GM12878 (cell line): Measurements from ENCODE around the gene PTBP1.

Experiments used
- CEBPB ChIP-seq, 2 experiments: fragments of 150-350 bp in 1 of 2; IDR thresholded peaks; 2 replicates each; pipeline ENCODE4 v1.6.1; 2012 to 2014; ENCODE audit warnings: low read depth in 2 of 2, low read length in 2 of 2, borderline replicate concordance in 1 of 2, inconsistent platforms in 1 of 2
- EED ChIP-seq: sonication (generic); IDR thresholded peaks from 2 replicates; pipeline ENCODE4 v1.6.1; 2016; ENCODE audit warnings: antibody characterized with exemption, low read depth
- NFIC ChIP-seq: IDR thresholded peaks from 2 replicates; pipeline ENCODE4 v1.6.1; 2012; ENCODE audit warnings: low read depth, mild to moderate bottlenecking, inconsistent platforms, low read length, moderate library complexity
- SIN3A ChIP-seq: IDR thresholded peaks from 2 replicates; pipeline ENCODE4 v1.6.1; 2012; ENCODE audit warnings: low read depth, low read length, improper control_type of control experiment
- YY1 ChIP-seq: IDR thresholded peaks from 2 replicates; pipeline ENCODE4 v1.6.1; 2011; ENCODE audit warnings: low read depth, mild to moderate bottlenecking, low read length
- ZNF24 ChIP-seq: fragments of 450-650 bp; IDR thresholded peaks from 2 replicates; pipeline ENCODE4 v1.6.1; 2017; ENCODE audit warnings: antibody characterized with exemption, mild to moderate bottlenecking
- TF ChIP-seq, protein P1 (sequence below): IDR thresholded peaks from 2 replicates; pipeline ENCODE4 v1.6.1; 2011; ENCODE audit warnings: low read depth, low read length, improper control_type of control experiment, borderline replicate concordance

DNA sequence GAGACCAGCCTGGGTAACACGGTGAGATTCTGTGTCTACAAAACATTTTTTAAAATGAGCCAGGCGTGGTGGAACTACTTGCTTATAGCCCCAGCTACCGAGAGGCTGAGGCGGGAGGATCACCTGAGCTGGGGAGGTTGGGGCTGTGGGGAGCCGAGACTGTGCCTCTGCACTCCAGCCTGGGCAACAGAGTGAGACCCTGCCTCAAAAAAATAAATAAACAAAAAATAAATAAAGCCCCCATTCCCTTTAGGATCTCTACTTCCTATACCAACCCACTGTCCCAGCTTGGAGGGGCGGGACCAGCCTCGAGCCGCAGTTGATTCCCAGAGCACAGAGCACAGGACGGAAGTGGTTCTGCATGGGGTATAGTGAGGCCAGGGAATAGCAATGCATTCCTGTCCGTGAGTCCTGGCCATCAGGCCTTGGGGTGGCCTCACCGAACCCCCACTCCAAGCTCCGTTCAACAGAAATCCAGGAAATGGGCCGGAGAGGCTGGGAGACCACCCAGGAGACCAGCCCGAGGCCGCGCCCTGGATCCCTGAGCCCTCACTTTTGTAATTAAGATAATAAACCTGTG, 4.9 kb upstream of the PTBP1 start:
- TF ChIP-seq CEBPB (IDR thresholded peaks at IDR 0.05; ENCODE audit: borderline replicate concordance in 1 of 2, low read depth in 2 of 2, low read length in 2 of 2) (no peak), NFIC (no peak), YY1 (no peak), ZNF24 (no peak), SIN3A (no peak), EED (no peak)
- TF ChIP-seq, protein P1, sequence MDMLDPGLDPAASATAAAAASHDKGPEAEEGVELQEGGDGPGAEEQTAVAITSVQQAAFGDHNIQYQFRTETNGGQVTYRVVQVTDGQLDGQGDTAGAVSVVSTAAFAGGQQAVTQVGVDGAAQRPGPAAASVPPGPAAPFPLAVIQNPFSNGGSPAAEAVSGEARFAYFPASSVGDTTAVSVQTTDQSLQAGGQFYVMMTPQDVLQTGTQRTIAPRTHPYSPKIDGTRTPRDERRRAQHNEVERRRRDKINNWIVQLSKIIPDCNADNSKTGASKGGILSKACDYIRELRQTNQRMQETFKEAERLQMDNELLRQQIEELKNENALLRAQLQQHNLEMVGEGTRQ, result no peak
